ENCODE results near the gene HTT.
A peak's percentile ranks its signal among the peaks of the same experiment; 100 is the strongest.
"Not testable (repeated sequence)": the region's sequence is repeated elsewhere in the genome, so short reads cannot be mapped to it uniquely, and the experiment has no call there.

Gene HTT

DNA sequence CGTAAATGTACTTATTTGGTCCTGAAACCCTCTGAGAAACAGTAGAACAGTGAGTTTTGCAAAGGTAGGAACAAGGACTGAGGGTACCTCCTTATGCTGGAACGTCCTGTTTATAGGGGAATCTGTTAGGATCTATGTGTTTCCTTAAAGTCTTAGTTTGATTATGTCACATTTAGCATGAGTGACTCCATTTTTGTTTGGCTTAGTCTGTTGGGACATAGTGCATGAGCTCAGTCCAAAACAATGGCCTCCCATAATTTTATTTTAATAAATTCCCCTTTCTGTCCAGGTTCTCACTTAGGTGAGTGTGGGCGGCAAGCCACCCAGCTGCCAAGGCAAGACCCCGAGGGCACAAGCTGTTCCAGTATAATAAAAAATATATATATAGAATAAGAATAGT lies 27.9 kb upstream of the HTT start:
- DNase-seq: no peak

DNA sequence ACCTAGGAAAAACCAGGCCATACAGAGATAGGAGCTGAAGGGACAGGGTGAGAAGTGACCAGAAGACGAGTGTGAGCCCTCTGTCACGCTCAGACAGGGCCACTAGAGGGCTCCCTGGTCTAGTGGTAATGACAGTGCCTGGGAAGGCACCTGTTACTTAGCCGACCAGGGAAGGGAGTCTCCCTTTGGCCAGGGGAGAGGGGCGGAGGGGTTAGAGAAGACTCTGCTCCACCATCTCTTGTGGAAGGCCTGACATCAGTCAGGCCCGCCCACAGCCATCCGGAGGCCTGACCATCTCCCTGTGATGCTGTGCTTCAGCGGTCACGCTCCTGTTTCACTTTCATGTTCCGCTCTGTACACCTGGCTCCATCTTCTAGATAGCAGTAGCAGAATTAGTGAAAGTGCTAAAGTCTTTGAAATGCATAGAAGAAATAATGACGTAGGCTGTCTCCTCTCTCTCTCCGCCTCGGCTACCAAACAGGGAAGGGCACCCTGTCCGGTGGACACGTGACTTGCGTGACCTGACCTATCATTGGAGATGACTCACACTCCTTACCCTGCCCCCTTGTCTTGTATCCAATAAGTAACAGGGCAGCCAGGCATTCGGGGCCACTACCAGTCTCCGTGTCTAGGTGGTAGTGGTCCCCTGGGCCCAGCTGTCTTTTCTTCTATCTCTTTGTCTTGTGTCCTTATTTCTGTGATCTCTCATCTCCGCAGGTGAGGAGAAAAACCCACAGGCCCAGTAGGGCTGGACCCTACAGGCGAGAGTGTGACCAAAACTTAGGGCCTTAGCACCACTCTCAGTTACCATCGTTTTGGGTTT lies 26.8 kb upstream of the HTT start:
- peak; percentile 87 for DNase-seq

DNA sequence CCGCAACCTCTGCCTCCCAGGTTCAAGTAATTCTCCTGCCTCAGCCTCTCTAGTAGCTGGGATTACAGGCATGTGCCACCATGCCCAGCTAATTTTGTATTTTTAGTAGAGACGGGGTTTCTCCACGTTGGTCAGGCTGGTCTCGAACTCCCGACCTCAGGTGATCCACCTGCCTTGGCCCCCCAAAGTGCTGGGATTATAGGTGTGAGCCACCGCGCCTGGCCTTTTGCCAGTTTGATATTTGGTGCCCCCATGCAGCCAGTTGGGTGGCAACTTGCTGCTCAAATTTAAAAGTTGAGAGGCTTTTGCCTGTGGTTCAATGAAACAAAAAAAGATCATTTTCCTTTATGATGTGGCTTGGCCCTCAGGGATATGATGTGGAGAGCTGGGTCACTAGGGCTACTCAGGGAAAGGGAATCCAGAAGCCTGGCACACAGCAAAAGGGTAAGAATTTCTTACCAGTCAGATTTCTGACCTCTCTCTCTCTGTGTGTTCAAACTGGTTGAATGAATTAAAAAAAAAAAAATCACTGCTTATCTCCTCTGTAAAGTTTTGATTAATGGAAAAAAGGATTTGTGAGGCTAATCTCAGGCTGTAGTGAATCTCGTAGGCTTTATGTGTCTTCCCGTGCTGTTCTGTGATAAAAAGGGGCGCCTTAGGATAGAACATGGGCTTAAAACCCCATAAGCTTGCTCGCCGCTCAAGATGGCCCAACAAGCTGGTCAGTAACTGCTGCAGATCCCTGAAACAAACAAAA lies 23.2 kb upstream of the HTT start:
- DNase-seq: not testable (repeated sequence)

DNA sequence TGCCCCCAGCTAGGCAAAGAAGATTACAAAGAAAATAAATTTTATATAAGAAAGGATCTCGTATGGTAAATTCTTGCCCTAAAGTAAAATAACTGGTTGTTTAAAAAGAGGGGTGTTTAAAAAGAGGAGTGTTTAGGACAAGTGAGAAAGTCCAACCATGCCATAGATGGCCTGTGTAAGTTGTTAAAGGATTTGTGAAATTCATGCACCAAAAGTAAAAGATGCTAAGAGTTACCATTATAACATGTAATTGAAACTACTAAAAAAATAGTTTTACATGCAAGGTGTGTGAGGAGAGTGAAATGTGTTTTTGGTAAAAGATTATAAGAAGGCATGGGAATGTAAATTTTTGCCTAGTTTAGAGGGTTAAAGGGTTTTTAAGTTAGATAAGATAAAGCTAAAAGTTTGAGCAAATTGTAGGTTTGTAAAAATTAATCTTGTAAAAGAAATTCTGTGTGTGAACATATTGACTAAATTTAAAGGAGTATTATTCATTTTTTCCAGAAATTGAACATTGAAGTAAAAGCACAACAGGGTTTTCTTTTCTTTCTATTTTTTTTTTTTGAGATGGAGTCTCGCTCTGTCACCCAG lies 20.2 kb upstream of the HTT start:
- DNase-seq: no peak

DNA sequence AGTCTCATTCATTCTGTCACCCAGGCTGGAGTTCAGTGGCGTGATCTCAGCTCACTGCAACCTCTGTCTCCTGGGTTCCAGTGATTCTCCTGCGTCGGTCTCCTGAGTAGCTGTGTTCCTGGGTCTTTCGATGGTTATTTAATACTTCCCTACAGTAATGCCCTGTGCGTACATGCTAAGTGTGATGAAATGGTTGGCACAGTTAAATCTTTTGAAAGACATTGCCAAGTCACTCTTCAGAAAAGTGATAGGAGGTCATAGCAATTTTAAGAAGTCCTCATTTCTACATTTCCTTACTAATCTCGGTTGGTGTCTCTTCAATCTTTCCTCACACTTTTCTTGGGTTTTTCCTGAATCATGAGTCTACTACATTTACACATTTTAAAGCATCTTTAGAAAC lies 14.5 kb upstream of the HTT start:
- no peak for DNase-seq

DNA sequence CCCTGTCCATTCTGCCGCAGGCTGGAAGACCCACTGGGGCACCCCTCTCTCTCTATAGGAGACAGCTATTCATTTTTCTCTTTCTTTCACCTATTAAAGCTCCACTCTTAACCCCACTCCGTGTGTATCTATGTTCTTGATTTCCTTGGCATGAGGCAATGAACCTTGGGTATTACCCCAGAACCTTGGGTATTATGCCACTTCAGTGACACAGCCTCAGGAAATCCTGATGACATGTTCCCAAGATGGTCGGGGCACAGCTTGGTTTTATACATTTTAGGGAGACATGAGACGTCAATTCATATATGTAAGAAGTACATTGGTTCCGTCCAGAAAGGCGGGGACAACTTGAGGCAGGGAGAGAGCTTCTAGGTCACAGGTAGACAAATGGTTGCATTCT lies 13.5 kb upstream of the HTT start:
- DNase-seq: no peak

DNA sequence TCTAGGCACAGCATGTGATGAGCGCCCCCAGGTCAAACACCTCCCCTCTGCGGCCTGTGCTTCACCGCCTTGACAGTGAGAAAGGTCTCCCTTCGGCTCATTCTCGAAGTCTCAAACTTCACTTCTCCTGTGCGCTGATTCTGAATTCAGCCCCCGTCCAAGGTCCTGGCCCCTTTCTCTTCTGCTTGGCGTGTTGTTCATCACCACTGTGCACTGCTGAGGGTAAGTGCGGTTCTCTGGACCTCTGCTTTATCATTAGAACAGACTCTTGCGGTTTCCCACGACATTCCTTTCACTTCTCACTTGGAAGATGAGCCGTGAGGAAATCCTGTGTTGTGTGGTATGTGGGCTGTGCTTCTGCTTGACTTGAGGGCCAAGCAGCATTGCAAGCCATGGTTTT lies 12.0 kb upstream of the HTT start:
- DNase-seq: no peak

DNA sequence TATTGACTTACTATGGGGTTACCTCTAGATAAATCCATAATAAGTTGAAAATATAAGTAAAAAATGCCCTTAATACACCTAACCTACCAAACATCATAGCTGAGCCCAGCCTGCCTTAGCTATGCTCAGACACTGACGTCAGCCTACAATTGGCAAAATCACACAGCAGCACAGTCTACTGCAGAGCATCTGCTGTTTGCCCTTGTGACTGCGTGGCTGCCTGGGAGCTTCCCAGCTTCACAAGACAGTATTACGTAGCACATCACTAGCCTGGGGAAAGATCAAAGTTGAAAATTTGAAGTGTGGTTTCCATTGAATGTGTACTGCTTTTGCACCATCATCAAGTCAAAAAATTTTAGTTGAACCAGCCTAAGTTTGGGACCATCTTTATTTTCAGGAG lies 8.9 kb upstream of the HTT start:
- DNase-seq: no peak

DNA sequence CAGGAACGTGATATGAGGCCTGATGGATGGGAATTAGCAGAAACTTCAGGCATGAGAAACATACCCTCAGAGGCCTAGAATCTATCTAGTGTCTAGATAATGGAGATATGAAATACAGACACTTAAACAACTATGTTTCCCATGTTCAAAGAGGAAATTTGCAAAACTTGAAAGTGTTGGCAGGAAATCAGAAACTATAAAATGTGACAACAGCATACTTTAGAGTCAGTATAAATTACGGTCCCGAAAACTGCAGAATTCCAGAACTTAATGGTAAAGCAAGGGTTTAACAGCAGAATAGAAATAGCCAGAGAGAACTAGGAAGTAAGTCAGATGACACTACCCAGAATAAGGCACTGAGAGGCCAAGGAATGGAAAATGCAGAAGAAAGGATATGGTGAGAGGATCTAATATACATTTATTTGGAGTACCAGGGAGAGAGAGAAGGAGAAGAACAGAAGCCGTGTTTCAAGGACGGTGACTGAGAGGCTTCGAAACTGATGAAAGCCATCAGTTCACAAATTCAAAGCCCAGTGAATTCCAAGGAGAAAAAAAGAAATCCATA lies 7.6 kb upstream of the HTT start:
- no peak for DNase-seq

DNA sequence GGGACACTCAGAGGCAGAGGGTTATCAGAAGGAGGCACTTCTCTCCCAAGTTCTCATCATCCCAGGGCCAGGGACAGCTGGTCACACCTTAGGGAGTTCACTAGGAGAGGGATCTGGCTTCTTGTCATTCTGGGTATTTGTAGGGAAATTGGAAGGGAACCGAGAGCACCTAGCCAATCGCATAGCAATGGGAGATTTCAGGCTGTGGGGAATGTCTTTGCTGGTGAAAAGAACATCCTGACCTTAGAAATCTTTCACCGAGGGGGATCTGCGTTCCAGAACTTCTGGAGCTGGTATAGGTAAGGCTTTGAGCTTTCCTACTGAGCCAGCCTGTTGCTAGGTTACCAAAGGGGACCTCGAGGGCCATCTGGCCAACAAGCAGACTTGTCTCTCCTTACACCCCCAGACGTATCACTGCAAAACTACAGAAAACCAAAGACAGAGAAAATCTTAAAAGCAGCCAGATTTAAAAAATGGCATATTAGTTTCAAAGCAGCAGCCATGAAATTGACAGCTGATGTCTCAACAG lies 6.9 kb upstream of the HTT start:
- DNase-seq: no peak

DNA sequence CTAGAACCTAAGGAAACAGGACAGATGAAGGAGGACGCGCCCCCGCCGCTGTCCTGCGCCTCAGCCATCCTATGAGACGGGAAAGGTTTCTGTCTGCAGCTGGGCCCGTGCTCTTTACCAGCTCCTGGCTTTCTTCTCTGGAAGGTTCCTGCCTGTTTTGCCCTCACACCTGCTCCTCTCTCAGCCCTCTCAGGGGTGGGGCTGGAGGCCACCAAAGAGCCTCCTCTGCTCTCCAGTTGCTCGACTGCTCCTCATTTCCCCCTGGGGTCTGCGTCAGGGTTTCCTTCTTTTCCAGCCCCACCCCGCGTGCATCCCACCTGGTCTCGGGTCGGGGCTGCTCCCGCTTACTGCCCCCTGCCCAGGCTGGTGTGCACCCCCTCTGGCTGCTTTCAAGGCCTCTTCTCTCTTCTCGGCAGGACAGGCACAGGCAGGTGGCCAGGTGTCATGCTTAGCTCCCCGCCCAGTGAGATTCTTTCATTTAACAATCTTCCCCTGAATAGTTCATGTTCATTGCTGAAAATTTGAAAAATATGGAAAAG lies 4.8 kb upstream of the HTT start:
- DNase-seq: no peak

DNA sequence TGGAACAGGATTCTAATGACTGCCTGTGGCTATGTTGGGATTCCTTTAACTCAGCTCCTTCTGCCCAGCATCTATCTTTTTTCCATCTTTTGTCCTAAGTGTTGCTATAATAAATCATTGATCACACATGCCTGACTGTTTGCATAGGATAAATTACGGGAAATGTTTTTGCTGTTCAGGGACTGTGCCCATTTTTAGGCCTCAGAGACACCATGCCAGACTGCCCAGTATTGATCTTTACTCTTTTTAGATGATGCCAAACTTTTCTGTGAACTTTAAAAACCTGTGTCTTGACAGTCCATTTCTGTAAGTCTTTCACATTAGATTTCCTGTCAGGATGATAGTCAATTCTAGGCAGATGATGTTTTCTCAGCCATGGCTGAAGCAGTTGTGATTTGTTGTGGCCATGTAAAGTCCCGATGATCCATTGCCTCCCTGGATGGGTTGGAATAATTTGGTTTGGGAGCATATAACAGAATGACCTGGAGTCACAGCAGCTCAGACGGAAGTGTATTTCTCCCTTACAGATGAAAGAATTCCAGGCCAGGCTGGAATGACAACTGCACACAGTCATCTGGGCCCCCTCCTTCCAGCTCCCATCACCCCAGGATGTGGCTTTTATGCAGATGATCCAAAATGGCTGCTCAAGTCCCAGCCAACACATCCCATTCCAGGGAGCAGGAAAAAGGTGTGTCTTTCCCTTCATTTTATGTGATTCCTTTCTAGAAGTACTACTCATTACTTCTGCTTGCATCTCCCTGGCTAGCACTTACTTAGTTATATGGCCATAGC lies 3.6 kb upstream of the HTT start:
- no peak for DNase-seq

DNA sequence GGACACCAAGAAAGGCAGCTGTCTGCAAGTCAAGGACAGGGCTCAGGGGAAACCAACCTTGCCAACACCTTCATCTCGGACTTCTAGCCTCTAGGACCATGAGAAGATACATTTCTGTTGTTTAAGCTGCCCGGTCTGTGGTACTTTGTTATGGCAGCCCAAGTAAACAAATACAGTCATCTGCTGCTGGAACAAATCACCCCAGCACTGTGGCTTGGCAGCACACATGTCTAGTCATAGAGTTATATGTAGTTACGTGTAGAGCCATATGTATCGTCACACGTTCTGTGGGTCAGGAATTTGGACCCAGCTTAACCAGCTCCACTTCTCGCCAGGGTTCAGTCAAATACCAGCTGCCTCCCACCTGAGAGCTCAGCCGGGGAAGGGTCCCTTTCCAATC lies 2.7 kb upstream of the HTT start:
- DNase-seq: no peak

DNA sequence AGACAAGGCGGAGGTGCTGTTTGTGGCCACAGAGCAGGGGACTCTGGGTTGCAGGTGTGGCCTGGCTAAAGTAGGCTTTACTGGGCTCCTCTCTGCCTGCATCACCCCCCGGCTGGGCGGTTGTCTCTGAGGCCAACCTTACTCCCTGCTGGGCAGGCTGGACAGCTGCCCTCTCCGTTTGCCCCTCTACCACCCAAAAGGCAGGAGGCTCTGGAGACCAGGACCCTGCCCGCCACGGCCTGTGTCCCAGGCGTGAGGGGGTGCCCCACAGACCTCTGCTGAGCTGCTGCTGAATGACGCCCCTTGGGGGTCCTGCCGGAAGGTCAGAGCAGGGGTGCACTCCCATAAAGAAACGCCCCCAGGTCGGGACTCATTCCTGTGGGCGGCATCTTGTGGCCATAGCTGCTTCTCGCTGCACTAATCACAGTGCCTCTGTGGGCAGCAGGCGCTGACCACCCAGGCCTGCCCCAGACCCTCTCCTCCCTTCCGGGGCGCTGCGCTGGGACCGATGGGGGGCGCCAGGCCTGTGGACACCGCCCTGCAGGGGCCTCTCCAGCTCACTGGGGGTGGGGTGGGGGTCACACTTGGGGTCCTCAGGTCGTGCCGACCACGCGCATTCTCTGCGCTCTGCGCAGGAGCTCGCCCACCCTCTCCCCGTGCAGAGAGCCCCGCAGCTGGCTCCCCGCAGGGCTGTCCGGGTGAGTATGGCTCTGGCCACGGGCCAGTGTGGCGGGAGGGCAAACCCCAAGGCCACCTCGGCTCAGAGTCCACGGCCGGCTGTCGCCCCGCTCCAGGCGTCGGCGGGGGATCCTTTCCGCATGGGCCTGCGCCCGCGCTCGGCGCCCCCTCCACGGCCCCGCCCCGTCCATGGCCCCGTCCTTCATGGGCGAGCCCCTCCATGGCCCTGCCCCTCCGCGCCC lies 1.1 kb upstream of the HTT start:
- DNase-seq: no peak

DNA sequence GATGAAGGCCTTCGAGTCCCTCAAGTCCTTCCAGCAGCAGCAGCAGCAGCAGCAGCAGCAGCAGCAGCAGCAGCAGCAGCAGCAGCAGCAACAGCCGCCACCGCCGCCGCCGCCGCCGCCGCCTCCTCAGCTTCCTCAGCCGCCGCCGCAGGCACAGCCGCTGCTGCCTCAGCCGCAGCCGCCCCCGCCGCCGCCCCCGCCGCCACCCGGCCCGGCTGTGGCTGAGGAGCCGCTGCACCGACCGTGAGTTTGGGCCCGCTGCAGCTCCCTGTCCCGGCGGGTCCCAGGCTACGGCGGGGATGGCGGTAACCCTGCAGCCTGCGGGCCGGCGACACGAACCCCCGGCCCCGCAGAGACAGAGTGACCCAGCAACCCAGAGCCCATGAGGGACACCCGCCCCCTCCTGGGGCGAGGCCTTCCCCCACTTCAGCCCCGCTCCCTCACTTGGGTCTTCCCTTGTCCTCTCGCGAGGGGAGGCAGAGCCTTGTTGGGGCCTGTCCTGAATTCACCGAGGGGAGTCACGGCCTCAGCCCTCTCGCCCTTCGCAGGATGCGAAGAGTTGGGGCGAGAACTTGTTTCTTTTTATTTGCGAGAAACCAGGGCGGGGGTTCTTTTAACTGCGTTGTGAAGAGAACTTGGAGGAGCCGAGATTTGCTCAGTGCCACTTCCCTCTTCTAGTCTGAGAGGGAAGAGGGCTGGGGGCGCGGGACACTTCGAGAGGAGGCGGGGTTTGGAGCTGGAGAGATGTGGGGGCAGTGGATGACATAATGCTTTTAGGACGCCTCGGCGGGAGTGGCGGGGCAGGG lies 568 bp downstream of the HTT start:
- DNase-seq: peak; percentile 70

DNA sequence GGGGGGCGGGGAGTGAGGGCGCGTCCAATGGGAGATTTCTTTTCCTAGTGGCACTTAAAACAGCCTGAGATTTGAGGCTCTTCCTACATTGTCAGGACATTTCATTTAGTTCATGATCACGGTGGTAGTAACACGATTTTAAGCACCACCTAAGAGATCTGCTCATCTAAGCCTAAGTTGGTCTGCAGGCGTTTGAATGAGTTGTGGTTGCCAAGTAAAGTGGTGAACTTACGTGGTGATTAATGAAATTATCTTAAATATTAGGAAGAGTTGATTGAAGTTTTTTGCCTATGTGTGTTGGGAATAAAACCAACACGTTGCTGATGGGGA lies 1.1 kb downstream of the HTT start:
- DNase-seq: no peak

DNA sequence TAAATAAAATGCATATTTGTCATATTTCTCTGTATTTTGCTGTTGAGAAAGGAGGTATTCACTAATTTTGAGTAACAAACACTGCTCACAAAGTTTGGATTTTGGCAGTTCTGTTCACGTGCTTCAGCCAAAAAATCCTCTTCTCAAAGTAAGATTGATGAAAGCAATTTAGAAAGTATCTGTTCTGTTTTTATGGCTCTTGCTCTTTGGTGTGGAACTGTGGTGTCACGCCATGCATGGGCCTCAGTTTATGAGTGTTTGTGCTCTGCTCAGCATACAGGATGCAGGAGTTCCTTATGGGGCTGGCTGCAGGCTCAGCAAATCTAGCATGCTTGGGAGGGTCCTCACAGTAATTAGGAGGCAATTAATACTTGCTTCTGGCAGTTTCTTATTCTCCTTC lies 3.3 kb downstream of the HTT start:
- DNase-seq: peak; percentile 40

DNA sequence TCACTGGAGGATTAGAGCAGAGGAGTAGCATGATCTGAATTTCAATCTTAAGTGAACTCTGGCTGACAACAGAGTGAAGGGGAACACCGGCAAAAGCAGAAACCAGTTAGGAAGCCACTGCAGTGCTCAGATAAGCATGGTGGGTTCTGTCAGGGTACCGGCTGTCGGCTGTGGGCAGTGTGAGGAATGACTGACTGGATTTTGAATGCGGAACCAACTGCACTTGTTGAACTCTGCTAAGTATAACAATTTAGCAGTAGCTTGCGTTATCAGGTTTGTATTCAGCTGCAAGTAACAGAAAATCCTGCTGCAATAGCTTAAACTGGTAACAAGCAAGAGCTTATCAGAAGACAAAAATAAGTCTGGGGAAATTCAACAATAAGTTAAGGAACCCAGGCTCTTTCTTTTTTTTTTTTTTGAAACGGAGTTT lies 5.2 kb downstream of the HTT start:
- DNase-seq: no peak

DNA sequence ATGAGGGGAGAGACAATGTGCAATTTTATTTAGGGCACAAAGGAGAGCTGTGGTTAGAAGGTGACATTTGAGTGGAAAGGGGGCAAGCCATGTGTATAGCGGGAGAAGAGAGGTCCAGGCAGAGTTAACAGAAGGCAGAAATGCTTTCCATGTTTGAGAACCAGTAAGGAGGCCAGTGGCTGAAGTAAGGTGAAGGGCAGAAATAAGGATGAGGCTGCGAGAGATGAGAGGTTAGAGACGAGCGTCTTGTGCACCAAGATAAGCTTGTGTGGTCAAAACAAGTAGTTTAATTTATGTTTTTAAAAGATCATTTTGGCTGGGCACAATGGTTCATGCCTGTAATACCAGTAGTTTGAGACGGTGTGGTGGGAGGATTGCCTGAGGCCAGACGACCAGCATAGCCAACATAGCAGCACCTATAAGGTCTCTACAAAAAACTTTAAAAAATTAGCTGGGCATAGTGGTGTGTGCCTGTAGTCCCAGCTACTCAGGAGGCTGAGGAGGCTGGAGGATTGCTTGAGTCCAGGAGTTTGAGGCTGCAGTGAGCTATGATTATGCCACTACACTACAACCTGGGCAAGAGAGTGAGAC lies 8.5 kb downstream of the HTT start:
- DNase-seq: no peak

DNA sequence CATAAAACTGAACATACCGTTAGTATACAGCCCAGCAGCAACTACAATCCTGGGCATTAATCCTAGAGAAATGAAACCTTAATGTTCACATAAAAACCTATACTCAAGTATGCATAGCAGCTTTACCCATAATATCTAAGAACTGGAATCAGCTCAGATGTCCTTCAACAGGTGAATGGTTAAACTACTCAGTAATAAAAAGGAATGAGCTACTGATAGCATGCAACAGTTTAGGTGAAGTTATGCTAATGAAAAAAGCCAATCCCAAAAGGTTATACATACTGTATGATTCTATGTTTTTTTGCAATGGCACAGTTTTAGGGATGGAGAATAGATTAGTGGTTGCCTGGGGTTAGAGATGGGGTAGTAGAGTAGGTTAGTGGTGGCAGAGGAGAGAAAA lies 9.3 kb downstream of the HTT start:
- DNase-seq: no peak
